ENCODE data around the gene ERFE. TPM values are rescaled to one million over a fixed set of nuclear protein-coding genes. Genes with fewer than 3 reads are reported as not detected.

The ERFE gene
- total RNA-seq, 4 donors from 2014 or later = 0.46 to 3.3 (median 1.3) TPM

DNA sequence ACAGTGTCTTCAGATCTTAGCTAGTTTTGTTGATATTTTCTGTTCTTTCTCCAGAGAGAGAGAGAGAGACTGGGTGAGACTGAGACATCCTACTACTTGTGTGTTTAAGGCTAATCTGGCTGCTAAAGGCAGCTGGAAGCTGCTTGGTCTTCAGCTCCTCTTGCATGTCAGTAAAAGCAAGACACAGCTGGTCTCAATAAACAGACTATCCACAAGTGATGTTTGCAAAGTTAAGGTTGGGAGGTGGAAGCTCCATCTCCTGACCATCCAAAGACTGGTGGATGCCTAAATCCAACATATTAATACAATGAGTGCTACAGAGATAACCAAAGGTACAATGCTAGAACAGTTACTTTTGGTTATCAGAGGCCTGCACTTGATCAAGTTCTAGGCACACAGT, 17.8 kb downstream of the ERFE start:
- Histone ChIP-seq H3K4me1 (no peaks in the 10 kb centered on the region), H3K36me3 (peaks cover 0 to 80% of the 10 kb centered on the region in 2 donors), H3K27ac (no peak overlapping the region), H3K27me3 (no peaks in the 10 kb centered on the region), H3K9me3 (no peaks in the 10 kb centered on the region), H3K4me3 (no peak overlapping the region)
- TF ChIP-seq POLR2A (IDR thresholded peaks at IDR 0.05) = no peak
- TF ChIP-seq, protein P1, sequence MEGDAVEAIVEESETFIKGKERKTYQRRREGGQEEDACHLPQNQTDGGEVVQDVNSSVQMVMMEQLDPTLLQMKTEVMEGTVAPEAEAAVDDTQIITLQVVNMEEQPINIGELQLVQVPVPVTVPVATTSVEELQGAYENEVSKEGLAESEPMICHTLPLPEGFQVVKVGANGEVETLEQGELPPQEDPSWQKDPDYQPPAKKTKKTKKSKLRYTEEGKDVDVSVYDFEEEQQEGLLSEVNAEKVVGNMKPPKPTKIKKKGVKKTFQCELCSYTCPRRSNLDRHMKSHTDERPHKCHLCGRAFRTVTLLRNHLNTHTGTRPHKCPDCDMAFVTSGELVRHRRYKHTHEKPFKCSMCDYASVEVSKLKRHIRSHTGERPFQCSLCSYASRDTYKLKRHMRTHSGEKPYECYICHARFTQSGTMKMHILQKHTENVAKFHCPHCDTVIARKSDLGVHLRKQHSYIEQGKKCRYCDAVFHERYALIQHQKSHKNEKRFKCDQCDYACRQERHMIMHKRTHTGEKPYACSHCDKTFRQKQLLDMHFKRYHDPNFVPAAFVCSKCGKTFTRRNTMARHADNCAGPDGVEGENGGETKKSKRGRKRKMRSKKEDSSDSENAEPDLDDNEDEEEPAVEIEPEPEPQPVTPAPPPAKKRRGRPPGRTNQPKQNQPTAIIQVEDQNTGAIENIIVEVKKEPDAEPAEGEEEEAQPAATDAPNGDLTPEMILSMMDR (IDR thresholded peaks at IDR 0.05 in 4 of 5, conservative IDR thresholded peaks at IDR 0.05 in 1 of 5) = no peak
- intact Hi-C loops (cut with DNase I; ENCODE audit: low total_unique reads) = no loop called here
- in situ Hi-C loops (cut with MboI; ENCODE audit: low sequenced_read_pairs in 4 of 4) = no loop called here
- DNase-seq (no peak), ATAC-seq (no peak)

DNA sequence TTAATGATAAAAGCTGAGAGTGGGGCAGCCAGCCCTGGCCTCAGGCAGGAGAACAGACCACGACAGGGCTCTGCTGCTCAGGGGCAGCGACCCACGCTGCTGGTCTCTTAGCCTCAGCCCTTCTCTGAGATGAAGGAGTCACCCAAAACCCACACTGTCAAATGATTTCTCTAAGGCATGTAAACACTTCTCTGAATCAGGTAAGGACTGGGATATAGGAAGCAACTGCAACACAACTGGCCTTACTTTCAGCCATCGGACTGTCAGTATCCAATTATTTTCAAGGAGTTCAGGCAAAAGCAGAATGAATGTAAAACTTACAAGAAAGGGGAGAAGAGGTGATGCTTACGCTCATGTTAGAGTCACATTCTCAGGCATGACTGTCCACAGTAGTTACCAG, 21.8 kb downstream of the ERFE start:
- Histone ChIP-seq H3K4me1 (no peaks in the 10 kb centered on the region), H3K4me3 (no peak overlapping the region), H3K9me3 (no peaks in the 10 kb centered on the region), H3K27me3 (no peaks in the 10 kb centered on the region), H3K36me3 (peaks cover 0 to 84% of the 10 kb centered on the region in 2 donors), H3K27ac (no peak overlapping the region)
- DNase-seq (no peak), ATAC-seq (no peak)
- TF ChIP-seq, protein P1 (IDR thresholded peaks at IDR 0.05 in 4 of 5, conservative IDR thresholded peaks at IDR 0.05 in 1 of 5) = no peak
- no peak for TF ChIP-seq POLR2A (IDR thresholded peaks at IDR 0.05)
- in situ Hi-C loops (cut with MboI; ENCODE audit: low sequenced_read_pairs in 4 of 4) (no loop called here), intact Hi-C loops (cut with DNase I; ENCODE audit: low total_unique reads) (no loop called here)

- intact Hi-C loops (cut with DNase I; ENCODE audit: low total_unique reads) = no loop called here
- H3K9me3 ChIP-seq = no peaks in the 10 kb centered on the region
- H3K4me1 ChIP-seq = no peaks in the 10 kb centered on the region
- in situ Hi-C loops (cut with MboI; ENCODE audit: low sequenced_read_pairs in 4 of 4) = no loop called here
- no peak overlapping the region for H3K27ac ChIP-seq
- peaks cover 0 to 100% of the 10 kb centered on the region in 2 donors for H3K36me3 ChIP-seq
- DNase-seq (no peak), ATAC-seq (no peak)
- TF ChIP-seq POLR2A (IDR thresholded peaks at IDR 0.05) = no peak
- TF ChIP-seq, protein P1 (IDR thresholded peaks at IDR 0.05 in 4 of 5, conservative IDR thresholded peaks at IDR 0.05 in 1 of 5) = no peak
- no peaks in the 10 kb centered on the region for H3K27me3 ChIP-seq
- no peak overlapping the region for H3K4me3 ChIP-seq
Measured at GRCh38 chr2:238182362-238182761, 23.6 kb downstream of the ERFE start.

DNA sequence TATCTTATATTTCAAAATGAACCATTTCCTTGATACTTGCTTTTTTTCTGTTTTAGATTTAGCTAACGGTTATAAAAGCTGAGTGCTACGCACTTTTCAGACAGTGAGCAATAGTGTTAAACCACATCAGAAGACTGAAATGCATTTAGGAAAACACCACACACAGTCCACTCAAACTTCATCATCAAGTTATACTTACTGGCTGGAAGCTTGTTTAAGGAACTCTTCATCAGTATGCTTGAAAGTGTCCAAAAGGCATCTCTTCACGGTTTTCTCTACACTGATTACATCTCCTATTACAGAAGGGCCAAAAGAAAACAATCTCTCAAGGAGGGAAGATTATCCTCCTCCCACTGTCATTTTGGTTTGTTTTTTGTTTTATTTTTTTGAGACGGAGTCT, 25.1 kb downstream of the ERFE start:
- no peak overlapping the region for H3K27ac ChIP-seq
- TF ChIP-seq POLR2A (IDR thresholded peaks at IDR 0.05) = no peak
- TF ChIP-seq, protein P1 (IDR thresholded peaks at IDR 0.05 in 4 of 5, conservative IDR thresholded peaks at IDR 0.05 in 1 of 5) = no peak
- intact Hi-C loops (cut with DNase I; ENCODE audit: low total_unique reads) (no loop called here), in situ Hi-C loops (cut with MboI; ENCODE audit: low sequenced_read_pairs in 4 of 4) (no loop called here)
- no peaks in the 10 kb centered on the region for H3K9me3 ChIP-seq
- H3K36me3 ChIP-seq = peaks cover 0 to 100% of the 10 kb centered on the region in 2 donors
- no peaks in the 10 kb centered on the region for H3K27me3 ChIP-seq
- no peak overlapping the region for H3K4me3 ChIP-seq
- no peak for ATAC-seq
- DNase-seq = no peak
- H3K4me1 ChIP-seq = no peaks in the 10 kb centered on the region

Measured in gastrocnemius medialis (tissue), 4 donors.